Osteoblast (primary cell): Measurements from ENCODE around the gene PTTG1. TPM values are rescaled to one million over a fixed set of nuclear protein-coding genes. Genes with fewer than 3 reads are reported as not detected.

Experiments
- DNase-seq: peaks from one replicate; pipeline ENCODE4 v3.0.0; 2011; ENCODE audit warnings: low spot score, mixed read lengths; ENCODE audit not compliant: insufficient read length; ENCODE audit errors: missing footprints
- H2AFZ ChIP-seq: 2 replicates; pipeline ENCODE4 v1.6.0; 2011; ENCODE audit warnings: mild to moderate bottlenecking, low read length
- H3K27ac ChIP-seq: 2 replicates; pipeline ENCODE4 v1.5.1; 2011; ENCODE audit warnings: mild to moderate bottlenecking, low read depth, low read length, moderate library complexity
- H3K27me3 ChIP-seq: 2 replicates; pipeline ENCODE4 v1.6.0; 2012; ENCODE audit warnings: mild to moderate bottlenecking, control low read depth, inconsistent platforms, low read length, moderate library complexity; ENCODE audit not compliant: insufficient read depth
- H3K36me3 ChIP-seq: 2 replicates; pipeline ENCODE4 v1.5.1; 2011; ENCODE audit warnings: mild to moderate bottlenecking, low read length, control low read depth, moderate library complexity; ENCODE audit not compliant: insufficient read depth
- H3K4me1 ChIP-seq: 2 replicates; pipeline ENCODE4 v1.5.1; 2011; ENCODE audit warnings: mild to moderate bottlenecking, low read length, control low read depth, moderate library complexity; ENCODE audit not compliant: insufficient read depth
- H3K4me2 ChIP-seq: 2 replicates; pipeline ENCODE4 v1.6.0; 2011; ENCODE audit warnings: mild to moderate bottlenecking, low read length; ENCODE audit not compliant: insufficient read depth
- H3K4me3 ChIP-seq: fragments of 200-600 bp; sonication (generic); 3 replicates; pipeline ENCODE4 v1.5.1; 2012; ENCODE audit warnings: mild to moderate bottlenecking, low read length, inconsistent platforms; ENCODE audit not compliant: insufficient read depth
- H3K79me2 ChIP-seq: 2 replicates; pipeline ENCODE4 v1.6.0; 2012; ENCODE audit warnings: mild to moderate bottlenecking, low read length, control low read depth, inconsistent platforms; ENCODE audit not compliant: insufficient read depth
- H3K9me3 ChIP-seq: 2 replicates; pipeline ENCODE4 v1.5.1; 2011; ENCODE audit warnings: low read depth, low read length, control low read depth
- H4K20me1 ChIP-seq: 2 replicates; pipeline ENCODE4 v1.6.0; 2012; ENCODE audit warnings: mild to moderate bottlenecking, low read length, control low read depth; ENCODE audit not compliant: insufficient read depth
- total RNA-seq: library from RNA; depleted of rRNA; stranded (reverse); fragments of >200 nt; gene quantifications from 2 replicates; pipeline ENCODE4 v1.2.3, GENCODE V29; 2012
- TF ChIP-seq, protein P1 (sequence below): IDR thresholded peaks from 2 replicates; pipeline ENCODE4 v1.5.1; 2011; ENCODE audit warnings: mild to moderate bottlenecking, low read depth, low read length, moderate library complexity; ENCODE audit errors: extremely low read depth

PTTG1 gene
- 29.8 and 41.3 TPM in 2 replicates for total RNA-seq

DNA sequence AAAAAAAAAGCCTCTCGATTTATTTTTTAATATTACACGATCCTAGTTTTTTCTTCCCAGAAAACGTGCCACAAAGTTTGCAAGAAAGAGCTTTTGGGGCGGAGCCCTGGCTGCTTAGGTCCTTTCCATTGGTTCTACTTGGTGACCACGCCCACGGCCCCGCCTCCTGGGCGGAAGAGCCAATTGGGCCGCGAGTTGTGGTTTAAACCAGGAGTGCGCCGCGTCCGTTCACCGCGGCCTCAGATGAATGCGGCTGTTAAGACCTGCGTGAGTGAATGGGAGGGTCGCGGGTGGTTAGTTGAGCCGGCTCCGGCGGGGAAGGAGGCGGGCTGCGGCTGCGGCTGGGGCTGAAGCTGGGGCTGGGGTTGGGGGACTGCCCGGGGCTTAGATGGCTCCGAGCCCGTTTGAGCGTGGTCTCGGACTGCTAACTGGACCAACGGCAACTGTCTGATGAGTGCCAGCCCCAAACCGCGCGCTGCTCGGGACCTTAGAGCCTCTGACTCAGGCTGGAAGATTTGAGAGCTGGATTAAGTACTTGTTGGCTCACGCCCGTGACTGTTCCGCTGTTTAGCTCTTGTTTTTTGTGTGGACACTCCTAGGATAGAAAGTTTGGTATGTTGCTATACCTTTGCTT is at the start of gene PTTG1:
Gene PTTG1 (plus strand): TSS at position 231 of the 634 bp plus-strand sequence. CDS start 458 bp downstream, outside the sequence.
- DNase-seq: peak; percentile 89
- peak within 1 kb of the TSS; percentile 96 for H2AFZ ChIP-seq
- H3K4me2 ChIP-seq: peak within 1 kb of the TSS; percentile 94
- peak within 1 kb of the TSS; percentile 80 for H3K4me3 ChIP-seq
- no peaks in the 10 kb centered on the region for H4K20me1 ChIP-seq
- no peaks in the 10 kb centered on the region for H3K27me3 ChIP-seq
- peaks cover 61% of the 10 kb centered on the region for H3K79me2 ChIP-seq
- TF ChIP-seq, protein P1, sequence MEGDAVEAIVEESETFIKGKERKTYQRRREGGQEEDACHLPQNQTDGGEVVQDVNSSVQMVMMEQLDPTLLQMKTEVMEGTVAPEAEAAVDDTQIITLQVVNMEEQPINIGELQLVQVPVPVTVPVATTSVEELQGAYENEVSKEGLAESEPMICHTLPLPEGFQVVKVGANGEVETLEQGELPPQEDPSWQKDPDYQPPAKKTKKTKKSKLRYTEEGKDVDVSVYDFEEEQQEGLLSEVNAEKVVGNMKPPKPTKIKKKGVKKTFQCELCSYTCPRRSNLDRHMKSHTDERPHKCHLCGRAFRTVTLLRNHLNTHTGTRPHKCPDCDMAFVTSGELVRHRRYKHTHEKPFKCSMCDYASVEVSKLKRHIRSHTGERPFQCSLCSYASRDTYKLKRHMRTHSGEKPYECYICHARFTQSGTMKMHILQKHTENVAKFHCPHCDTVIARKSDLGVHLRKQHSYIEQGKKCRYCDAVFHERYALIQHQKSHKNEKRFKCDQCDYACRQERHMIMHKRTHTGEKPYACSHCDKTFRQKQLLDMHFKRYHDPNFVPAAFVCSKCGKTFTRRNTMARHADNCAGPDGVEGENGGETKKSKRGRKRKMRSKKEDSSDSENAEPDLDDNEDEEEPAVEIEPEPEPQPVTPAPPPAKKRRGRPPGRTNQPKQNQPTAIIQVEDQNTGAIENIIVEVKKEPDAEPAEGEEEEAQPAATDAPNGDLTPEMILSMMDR: no peak
- H3K4me1 ChIP-seq: peaks cover 45% of the 10 kb centered on the region
- H3K36me3 ChIP-seq: no peaks in the 10 kb centered on the region
- H3K9me3 ChIP-seq: no peaks in the 10 kb centered on the region
- H3K27ac ChIP-seq: peak within 1 kb of the TSS; percentile 86

DNA sequence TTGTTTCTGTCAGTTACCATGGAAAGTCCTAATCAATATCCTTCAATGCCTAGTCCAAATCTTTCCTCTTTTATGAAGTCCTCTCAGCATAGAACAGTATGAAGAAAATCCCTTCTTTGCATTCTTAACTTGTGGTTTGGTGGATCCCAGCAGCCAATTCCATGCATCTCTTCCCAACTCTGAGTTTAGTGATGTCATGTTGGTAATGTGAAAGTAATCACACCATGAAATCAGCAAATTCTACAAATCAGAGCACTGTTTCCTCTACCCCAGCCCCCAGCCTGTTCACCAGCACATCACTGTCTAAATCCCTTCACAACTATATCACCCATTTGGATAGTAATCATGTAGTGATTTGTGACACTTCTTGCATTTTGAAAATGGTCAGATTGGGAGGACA is 46.5 kb upstream of the PTTG1 start:
- Histone ChIP-seq H3K27ac (no peak overlapping the region), H3K79me2 (no peaks in the 10 kb centered on the region)
- DNase-seq: no peak

DNA sequence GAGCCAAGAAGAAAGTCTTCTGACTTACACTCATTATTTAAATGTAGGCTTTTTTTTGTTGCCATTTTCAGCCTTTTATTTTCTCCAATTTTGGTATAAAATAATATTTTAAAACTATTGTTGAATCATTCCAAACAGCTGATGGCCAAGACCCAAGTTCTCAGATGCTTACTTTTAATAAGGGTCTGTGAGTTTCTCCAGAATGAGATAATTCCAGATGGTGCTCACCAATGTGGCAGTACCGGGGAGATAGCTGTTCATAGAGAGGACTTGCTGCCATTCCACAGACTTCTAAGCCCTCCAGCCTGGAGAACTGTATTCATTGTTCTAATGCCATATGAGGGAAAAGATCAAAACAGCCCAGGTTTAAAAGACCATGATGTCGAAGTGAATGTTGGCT is 46.0 kb upstream of the PTTG1 start:
- Histone ChIP-seq H3K9me3 (no peaks in the 10 kb centered on the region), H4K20me1 (no peaks in the 10 kb centered on the region), H3K79me2 (no peaks in the 10 kb centered on the region), H3K27ac (no peak overlapping the region), H2AFZ (no peak overlapping the region), H3K27me3 (peaks cover 7% of the 10 kb centered on the region), H3K4me2 (no peak overlapping the region), H3K36me3 (no peaks in the 10 kb centered on the region), H3K4me3 (no peak overlapping the region), H3K4me1 (no peaks in the 10 kb centered on the region)
- TF ChIP-seq, protein P1: no peak
- DNase-seq: no peak

More for the DNA sequence above, 46.5 kb upstream of the PTTG1 start:
- Histone ChIP-seq H3K4me3 (no peak overlapping the region), H3K27me3 (peaks cover 8% of the 10 kb centered on the region), H3K36me3 (no peaks in the 10 kb centered on the region), H3K9me3 (no peaks in the 10 kb centered on the region), H3K4me1 (no peaks in the 10 kb centered on the region), H2AFZ (no peak overlapping the region), H3K4me2 (no peak overlapping the region), H4K20me1 (no peaks in the 10 kb centered on the region)
- TF ChIP-seq, protein P1: no peak

DNA sequence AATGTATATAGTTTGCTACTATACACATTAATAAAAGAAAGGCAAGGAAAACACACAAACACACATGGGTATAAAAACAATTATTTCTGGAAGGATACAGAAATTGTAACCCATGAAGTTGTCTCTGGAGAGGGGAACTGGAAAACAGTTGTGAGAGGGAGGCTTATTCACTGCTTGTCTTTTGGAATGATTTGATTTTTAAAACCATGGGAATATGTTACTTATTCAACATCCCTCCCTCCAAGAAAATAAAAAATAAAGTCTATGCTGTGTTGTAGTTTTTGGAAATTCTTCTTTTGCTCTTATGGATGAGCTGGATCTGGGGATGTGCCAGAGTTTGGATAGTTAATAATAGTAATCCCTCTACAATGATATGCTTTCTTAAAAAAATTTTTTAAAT is 45.2 kb upstream of the PTTG1 start:
- Histone ChIP-seq H3K9me3 (no peaks in the 10 kb centered on the region), H3K4me1 (no peaks in the 10 kb centered on the region), H3K27ac (no peak overlapping the region), H2AFZ (no peak overlapping the region), H3K27me3 (peaks cover 4% of the 10 kb centered on the region), H3K36me3 (no peaks in the 10 kb centered on the region), H3K79me2 (no peaks in the 10 kb centered on the region), H3K4me2 (no peak overlapping the region), H3K4me3 (no peak overlapping the region), H4K20me1 (no peaks in the 10 kb centered on the region)
- no peak for DNase-seq
- TF ChIP-seq, protein P1: no peak
